DOHH2 (cell line): ENCODE measurements around the gene RPS16.

ENCODE experiments used
- H3F3A ChIP-seq: fragments of 200-600 bp; sonication (generic), shearing (Covaris generic); 2 replicates; pipeline ENCODE4 v1.6.0; 2016; ENCODE audit warnings: antibody characterized with exemption, mild to moderate bottlenecking; ENCODE audit not compliant: control insufficient read depth, insufficient read depth
- H3K27ac ChIP-seq: fragments of 200-600 bp; sonication (generic); 2 replicates; pipeline ENCODE4 v1.5.1; 2014; ENCODE audit warnings: low read depth, mild to moderate bottlenecking, low read length, moderate library complexity
- H3K27me3 ChIP-seq: fragments of 200-600 bp; sonication (generic); 2 replicates; pipeline ENCODE4 v1.6.1; 2014; ENCODE audit warnings: mild to moderate bottlenecking, low read length, mixed read lengths; ENCODE audit not compliant: control insufficient read depth
- H3K36me3 ChIP-seq: fragments of 200-600 bp; sonication (generic); 2 replicates; pipeline ENCODE4 v1.6.1; 2014; ENCODE audit warnings: mild to moderate bottlenecking, low read length, moderate library complexity, mixed read lengths; ENCODE audit not compliant: control insufficient read depth
- H3K4me1 ChIP-seq: fragments of 200-600 bp; sonication (generic); 2 replicates; pipeline ENCODE4 v1.6.1; 2014; ENCODE audit warnings: mild to moderate bottlenecking, low read length, mixed read lengths; ENCODE audit not compliant: control insufficient read depth
- H3K4me2 ChIP-seq: fragments of 200-600 bp; sonication (generic); 2 replicates; pipeline ENCODE4 v1.6.0; 2014; ENCODE audit warnings: mild to moderate bottlenecking, low read length, moderate library complexity
- H3K4me3 ChIP-seq: fragments of 200-600 bp; sonication (generic); 2 replicates; pipeline ENCODE4 v1.5.1; 2014; ENCODE audit warnings: mild to moderate bottlenecking, low read length, mixed read lengths
- H3K79me2 ChIP-seq: fragments of 200-600 bp; sonication (generic); 2 replicates; pipeline ENCODE4 v1.6.1; 2014; ENCODE audit warnings: mild to moderate bottlenecking, low read length, mixed read lengths; ENCODE audit not compliant: control insufficient read depth
- H3K9me2 ChIP-seq: fragments of 200-600 bp; sonication (generic); replicated peaks from 2 replicates; pipeline ENCODE4 v1.6.1; 2014; ENCODE audit warnings: mild to moderate bottlenecking, low read length, mixed read lengths; ENCODE audit not compliant: control insufficient read depth
- H3K9me3 ChIP-seq: fragments of 200-600 bp; sonication (generic); 2 replicates; pipeline ENCODE4 v1.6.1; 2014; ENCODE audit warnings: antibody characterized with exemption, low read length, mixed read lengths; ENCODE audit not compliant: control insufficient read depth, insufficient read depth
- H4K20me1 ChIP-seq: fragments of 200-600 bp; sonication (generic); 2 replicates; pipeline ENCODE4 v1.6.0; 2014; ENCODE audit warnings: low read depth, mild to moderate bottlenecking, antibody characterized with exemption, low read length, moderate library complexity; ENCODE audit not compliant: control insufficient read depth, insufficient read depth
- CTCF ChIP-seq: fragments of 200-600 bp; sonication (generic); IDR thresholded peaks from one replicate; pipeline ENCODE4 v1.5.1; 2014; ENCODE audit warnings: antibody characterized with exemption, mild to moderate bottlenecking, low read depth, low read length; ENCODE audit not compliant: poor library complexity, severe bottlenecking
- EZH2phosphoT487 ChIP-seq: fragments of 200-600 bp; sonication (generic); IDR thresholded peaks from 2 replicates; pipeline ENCODE4 v1.6.1; 2017; ENCODE audit warnings: borderline replicate concordance, mild to moderate bottlenecking, antibody characterized with exemption, low read length, moderate library complexity, mixed read lengths

Gene RPS16

DNA sequence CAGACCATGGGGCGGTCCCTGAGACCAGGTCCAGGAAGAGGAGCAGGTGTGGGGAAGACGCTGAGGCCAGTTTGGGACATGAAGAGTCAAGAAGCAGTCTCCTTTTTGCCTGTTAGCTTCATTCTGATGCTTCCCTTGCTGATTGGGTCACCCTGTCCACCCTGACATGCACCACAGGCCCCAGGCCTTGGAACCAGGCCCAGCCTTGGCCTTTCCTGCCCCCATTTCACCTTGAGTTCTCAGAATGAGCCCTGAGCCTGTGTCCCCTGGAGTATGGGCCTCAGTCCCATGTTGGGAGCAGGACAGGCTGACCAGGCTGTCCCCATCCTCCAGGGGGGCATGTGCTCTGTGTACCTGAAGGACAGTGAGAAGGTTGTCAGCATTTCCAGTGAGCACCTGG lies 40.0 kb upstream of the RPS16 start:
- H3K79me2 ChIP-seq = peaks cover 1% of the 10 kb centered on the region
- no peak overlapping the region for H3K4me3 ChIP-seq
- H3K4me1 ChIP-seq = peaks cover 12% of the 10 kb centered on the region
- H3K9me2 ChIP-seq = no peaks in the 10 kb centered on the region
- no peaks in the 10 kb centered on the region for H3K27me3 ChIP-seq
- peaks cover 56% of the 10 kb centered on the region for H3K36me3 ChIP-seq
- H3F3A ChIP-seq = peaks cover 7% of the 10 kb centered on the region
- no peaks in the 10 kb centered on the region for H3K9me3 ChIP-seq
- H3K4me2 ChIP-seq = no peak overlapping the region
- no peaks in the 10 kb centered on the region for H4K20me1 ChIP-seq
- no peak overlapping the region for H3K27ac ChIP-seq
- no peak for TF ChIP-seq CTCF
- TF ChIP-seq EZH2phosphoT487 = no peak

DNA sequence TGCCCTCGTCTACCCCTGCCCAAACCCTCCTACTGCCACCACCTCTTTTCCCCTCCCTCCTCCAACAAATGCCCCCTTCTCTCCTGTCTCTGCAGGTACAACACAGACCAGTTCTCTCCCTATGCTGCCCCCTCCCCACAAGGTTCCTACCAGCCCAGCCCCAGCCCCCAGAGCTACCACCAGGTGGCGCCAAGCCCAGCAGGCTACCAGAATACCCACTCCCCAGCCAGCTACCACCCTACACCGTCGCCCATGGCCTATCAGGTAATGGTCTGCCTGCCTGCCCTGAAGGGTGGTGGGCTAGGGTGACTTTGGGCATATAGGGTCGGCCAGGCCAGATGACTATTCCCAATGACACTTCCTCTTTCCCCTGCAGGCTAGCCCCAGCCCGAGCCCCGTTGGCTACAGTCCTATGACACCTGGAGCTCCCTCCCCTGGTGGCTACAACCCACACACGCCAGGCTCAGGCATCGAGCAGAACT lies 38.4 kb upstream of the RPS16 start:
- no peak overlapping the region for H3K27ac ChIP-seq
- TF ChIP-seq CTCF (peak; percentile 96), EZH2phosphoT487 (no peak)
- H3K4me2 ChIP-seq = no peak overlapping the region
- H3K9me2 ChIP-seq = no peaks in the 10 kb centered on the region
- H3K4me3 ChIP-seq = no peak overlapping the region
- H3K9me3 ChIP-seq = no peaks in the 10 kb centered on the region
- no peaks in the 10 kb centered on the region for H3K79me2 ChIP-seq
- H3K36me3 ChIP-seq = peaks cover 72% of the 10 kb centered on the region
- no peaks in the 10 kb centered on the region for H4K20me1 ChIP-seq
- H3K27me3 ChIP-seq = no peaks in the 10 kb centered on the region
- peaks cover 5% of the 10 kb centered on the region for H3F3A ChIP-seq
- H3K4me1 ChIP-seq = no peaks in the 10 kb centered on the region; the same call in 1 of the 2 replicates

DNA sequence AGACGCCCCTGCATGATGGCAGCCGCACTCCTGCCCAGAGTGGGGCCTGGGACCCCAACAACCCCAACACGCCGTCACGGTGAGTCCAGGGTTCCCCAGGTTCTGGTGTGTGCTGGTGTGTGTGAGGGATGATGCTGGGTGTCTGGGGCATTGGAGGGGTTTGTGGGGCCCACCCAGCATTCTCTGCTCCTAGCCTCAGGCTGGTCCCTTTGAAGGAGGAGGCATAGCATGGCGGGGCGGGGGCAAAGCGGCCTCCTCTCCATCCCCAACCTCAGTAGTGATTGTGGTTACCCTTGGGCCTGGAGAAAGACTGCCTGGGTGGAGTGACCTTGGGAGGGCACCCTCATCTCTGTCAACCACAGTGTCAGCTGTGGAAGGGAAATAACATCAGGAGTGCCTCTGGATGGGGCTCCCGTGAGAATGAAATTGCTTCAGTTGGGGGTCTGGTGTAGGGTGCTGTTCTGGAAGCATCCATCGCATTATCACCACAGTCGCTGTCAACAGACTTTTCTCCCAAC lies 37.8 kb upstream of the RPS16 start:
- TF ChIP-seq CTCF (no peak), EZH2phosphoT487 (no peak)
- Histone ChIP-seq H3K36me3 (peaks cover 79% of the 10 kb centered on the region), H3K9me2 (no peaks in the 10 kb centered on the region), H3K4me3 (no peak overlapping the region), H3K9me3 (no peaks in the 10 kb centered on the region), H3K27ac (no peak overlapping the region), H3K4me2 (no peak overlapping the region), H4K20me1 (no peaks in the 10 kb centered on the region), H3K27me3 (no peaks in the 10 kb centered on the region), H3K79me2 (no peaks in the 10 kb centered on the region), H3F3A (peaks cover 2% of the 10 kb centered on the region; the same call in 1 of the 2 replicates), H3K4me1 (no peaks in the 10 kb centered on the region)
